ENCODE data around the gene AAMP. TPM values are rescaled to one million over a fixed set of nuclear protein-coding genes. Genes with fewer than 3 reads are reported as not detected.

Gene AAMP
- total and polyA plus RNA-seq, 4 donors, result 63.6 to 116 (median 74.6) TPM

- Histone ChIP-seq H3K9ac (ENCODE audit: low read depth in 1 of 2, low read length in 2 of 2) (no peak overlapping the region), H3K27me3 (ENCODE audit: control insufficient read depth in 4 of 4, insufficient read depth in 4 of 4, low read length in 3 of 4) (no peaks in the 10 kb centered on the region), H3K4me1 (ENCODE audit: control insufficient read depth in 4 of 4, insufficient read depth in 4 of 4, low read length in 3 of 4) (peaks cover 17 to 47% (median 32%) of the 10 kb centered on the region in 4 donors), H3K36me3 (ENCODE audit: control insufficient read depth in 4 of 4, insufficient read depth in 3 of 4, low read depth in 1 of 4, low read length in 3 of 4) (no peaks in the 10 kb centered on the region), H3K27ac (ENCODE audit: low read depth in 1 of 2, low read length in 2 of 2) (peak overlapping the region; percentile 98 to 99), H3K9me3 (ENCODE audit: control insufficient read depth in 4 of 4, low read length in 3 of 4) (no peaks in the 10 kb centered on the region), H3K4me3 (ENCODE audit: low read depth in 1 of 3, low read length in 3 of 3) (no peak overlapping the region)
- WGBS, result 55% methylated on average over 5 of the region's 5 CpGs
- TF ChIP-seq RAD21 (IDR thresholded peaks at IDR 0.05) (no peak), SP1 (IDR thresholded peaks at IDR 0.05) (no peak), GABPA (IDR thresholded peaks at IDR 0.05 in 1 of 2, conservative IDR thresholded peaks at IDR 0.05 in 1 of 2) (no peak), NR2F2 (IDR thresholded peaks at IDR 0.05) (no peak), TAF1 (conservative IDR thresholded peaks at IDR 0.05) (peak; percentile 4), HNF4A (conservative IDR thresholded peaks at IDR 0.05) (no peak), MAX (IDR thresholded peaks at IDR 0.05) (no peak)
- TF ChIP-seq, protein P1, sequence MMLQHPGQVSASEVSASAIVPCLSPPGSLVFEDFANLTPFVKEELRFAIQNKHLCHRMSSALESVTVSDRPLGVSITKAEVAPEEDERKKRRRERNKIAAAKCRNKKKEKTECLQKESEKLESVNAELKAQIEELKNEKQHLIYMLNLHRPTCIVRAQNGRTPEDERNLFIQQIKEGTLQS (IDR thresholded peaks at IDR 0.05), result no peak
- TF ChIP-seq, protein P2, sequence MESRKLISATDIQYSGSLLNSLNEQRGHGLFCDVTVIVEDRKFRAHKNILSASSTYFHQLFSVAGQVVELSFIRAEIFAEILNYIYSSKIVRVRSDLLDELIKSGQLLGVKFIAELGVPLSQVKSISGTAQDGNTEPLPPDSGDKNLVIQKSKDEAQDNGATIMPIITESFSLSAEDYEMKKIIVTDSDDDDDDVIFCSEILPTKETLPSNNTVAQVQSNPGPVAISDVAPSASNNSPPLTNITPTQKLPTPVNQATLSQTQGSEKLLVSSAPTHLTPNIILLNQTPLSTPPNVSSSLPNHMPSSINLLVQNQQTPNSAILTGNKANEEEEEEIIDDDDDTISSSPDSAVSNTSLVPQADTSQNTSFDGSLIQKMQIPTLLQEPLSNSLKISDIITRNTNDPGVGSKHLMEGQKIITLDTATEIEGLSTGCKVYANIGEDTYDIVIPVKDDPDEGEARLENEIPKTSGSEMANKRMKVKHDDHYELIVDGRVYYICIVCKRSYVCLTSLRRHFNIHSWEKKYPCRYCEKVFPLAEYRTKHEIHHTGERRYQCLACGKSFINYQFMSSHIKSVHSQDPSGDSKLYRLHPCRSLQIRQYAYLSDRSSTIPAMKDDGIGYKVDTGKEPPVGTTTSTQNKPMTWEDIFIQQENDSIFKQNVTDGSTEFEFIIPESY (IDR thresholded peaks at IDR 0.05), result peak; percentile 5
- DNase-seq (ENCODE audit: low spot score), result no peak
Observed at GRCh38 chr2:218293715-218294429, 23.9 kb upstream of the AAMP start.

DNA sequence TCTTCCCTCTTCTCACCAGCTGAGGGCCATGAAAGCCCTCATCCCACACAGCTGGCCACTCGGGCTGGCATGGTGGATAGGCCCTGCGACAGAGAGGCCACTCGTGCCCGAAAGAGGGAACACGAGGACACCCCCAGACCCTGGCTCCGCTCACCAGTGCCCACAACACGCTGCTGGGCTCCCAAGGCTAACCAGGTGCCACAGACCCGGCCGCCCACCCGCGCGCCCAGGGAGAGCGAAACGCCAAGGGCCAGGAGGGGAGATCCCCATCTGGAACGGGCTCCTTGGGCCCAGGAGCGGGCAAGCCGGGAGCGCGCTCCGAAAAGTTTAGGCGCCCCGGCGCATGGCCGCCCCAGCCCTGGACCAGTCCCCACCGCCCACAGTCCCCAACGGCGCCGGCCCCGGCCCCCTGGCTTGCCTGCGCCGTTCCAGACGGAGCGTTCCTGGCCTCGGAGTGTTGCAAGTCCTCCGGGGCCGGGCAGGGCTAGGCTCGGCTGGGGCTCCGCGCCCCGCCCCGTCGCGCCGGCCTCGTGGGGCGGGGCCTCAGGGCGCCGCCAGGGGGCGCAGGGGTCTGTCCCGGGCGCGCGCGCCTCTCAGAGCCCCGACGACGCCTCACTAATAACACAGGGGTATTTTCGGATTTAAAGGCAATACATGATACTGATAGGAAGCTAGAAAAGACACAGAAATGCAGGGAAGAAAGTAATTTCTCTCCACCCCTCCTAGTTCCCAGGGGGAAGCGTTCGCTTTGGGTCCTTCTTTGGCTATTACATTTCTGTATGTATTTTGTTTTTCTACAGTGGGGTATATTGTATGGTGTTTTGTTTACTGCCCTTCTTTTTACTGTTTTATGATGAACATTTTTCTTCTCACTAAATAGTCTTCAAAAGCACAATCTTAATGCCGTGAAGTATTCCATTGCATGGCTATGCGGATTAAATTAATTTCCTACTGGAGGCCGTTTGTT is 22.4 kb upstream of the AAMP start, which contains the start of gene TMBIM1:
TSS of gene TMBIM1 (minus strand) at position 456 of the 967 bp plus-strand sequence. CDS start 10,362 bp downstream, outside the sequence.
- 7% methylated on average over 63 of the region's 63 CpGs for WGBS
- DNase-seq (ENCODE audit: low spot score), result peak; percentile 87
- peak within 1 kb of the TSS; percentile 72 to 86 for H3K9ac ChIP-seq (ENCODE audit: low read depth in 1 of 2, low read length in 2 of 2)
- no peaks in the 10 kb centered on the region for H3K27me3 ChIP-seq (ENCODE audit: control insufficient read depth in 4 of 4, insufficient read depth in 4 of 4, low read length in 3 of 4)
- no peaks in the 10 kb centered on the region for H3K36me3 ChIP-seq (ENCODE audit: control insufficient read depth in 4 of 4, insufficient read depth in 3 of 4, low read depth in 1 of 4, low read length in 3 of 4)
- H3K4me3 ChIP-seq (ENCODE audit: low read depth in 1 of 3, low read length in 3 of 3), result peak within 1 kb of the TSS; percentile 64 to 89 (median 69)
- H3K9me3 ChIP-seq (ENCODE audit: control insufficient read depth in 4 of 4, low read length in 3 of 4), result no peaks in the 10 kb centered on the region
- H3K4me1 ChIP-seq (ENCODE audit: control insufficient read depth in 4 of 4, insufficient read depth in 4 of 4, low read length in 3 of 4), result peaks cover 22 to 52% (median 39%) of the 10 kb centered on the region in 4 donors
- H3K27ac ChIP-seq (ENCODE audit: low read depth in 1 of 2, low read length in 2 of 2), result peak within 1 kb of the TSS; percentile 98 to 99
- TF ChIP-seq GABPA (IDR thresholded peaks at IDR 0.05 in 1 of 2, conservative IDR thresholded peaks at IDR 0.05 in 1 of 2) (no peak), HNF4A (conservative IDR thresholded peaks at IDR 0.05) (no peak), HNF4G (IDR thresholded peaks at IDR 0.05) (no peak), EGR1 (IDR thresholded peaks at IDR 0.05; ENCODE audit: low read depth in 2 of 2) (no peak), NR2F2 (IDR thresholded peaks at IDR 0.05) (no peak), TAF1 (conservative IDR thresholded peaks at IDR 0.05) (peak; percentile 5), REST (IDR thresholded peaks at IDR 0.05) (peak; percentile 24), CTCF (IDR thresholded peaks at IDR 0.05; ENCODE audit: low read depth, low read length, missing input control) (peak; percentile 92), JUND (IDR thresholded peaks at IDR 0.05) (no peak), MAX (IDR thresholded peaks at IDR 0.05) (no peak), FOXA1 (IDR thresholded peaks at IDR 0.05) (no peak), YY1 (IDR thresholded peaks at IDR 0.05) (no peak), RAD21 (IDR thresholded peaks at IDR 0.05) (peak; percentile 41 to 65), RXRA (IDR thresholded peaks at IDR 0.05) (no peak), SP1 (IDR thresholded peaks at IDR 0.05) (no peak)
- TF ChIP-seq, protein P1 (IDR thresholded peaks at IDR 0.05), result no peak
- TF ChIP-seq, protein P2 (IDR thresholded peaks at IDR 0.05), result no peak
